Gastrocnemius medialis (tissue), 4 donors: ENCODE measurements around the gene DMRT2.

ENCODE experiments used
- POLR2A ChIP-seq, 2 donors: fragments of 450-650 bp; IDR thresholded peaks; one replicate each; pipeline ENCODE4 v1.6.1; 2017; ENCODE audit warnings: antibody characterized with exemption in 2 of 2, mild to moderate bottlenecking in 2 of 2, moderate library complexity in 2 of 2
- TF ChIP-seq, protein P1 (sequence below), 5 experiments: fragments of 450-650 bp in 3 of 5; fragments of 200-600 bp in 2 of 5; sonication (generic) in 2 of 5; IDR thresholded peaks in 4 of 5; conservative IDR thresholded peaks in 1 of 5; 1 replicate in 4 of 5; 2 replicates in 1 of 5; pipeline ENCODE4 v1.5.1; 2016 to 2019; ENCODE audit warnings: antibody characterized with exemption in 5 of 5, mild to moderate bottlenecking in 3 of 5, moderate library complexity in 3 of 5

DNA sequence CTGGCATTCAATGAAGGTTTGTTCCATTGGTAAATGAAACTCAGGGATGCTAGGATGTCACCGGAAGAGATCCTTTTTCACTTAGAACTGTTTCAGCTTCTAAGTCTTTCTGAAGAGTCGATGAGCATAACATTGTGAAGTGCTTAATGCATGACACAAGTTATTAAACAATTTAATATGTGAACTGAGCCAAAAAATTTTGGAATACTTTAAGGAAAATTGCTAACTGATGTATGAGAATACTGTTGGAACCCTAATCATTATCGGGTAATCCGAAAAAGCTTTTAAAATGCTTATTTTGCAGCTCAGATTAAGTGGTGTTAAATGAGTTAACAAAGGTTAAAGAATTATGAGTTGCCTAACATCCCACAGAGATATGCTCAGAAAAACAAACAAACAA, 34.9 kb downstream of the DMRT2 start:
- no peak for TF ChIP-seq POLR2A (IDR thresholded peaks at IDR 0.05)
- TF ChIP-seq, protein P1, sequence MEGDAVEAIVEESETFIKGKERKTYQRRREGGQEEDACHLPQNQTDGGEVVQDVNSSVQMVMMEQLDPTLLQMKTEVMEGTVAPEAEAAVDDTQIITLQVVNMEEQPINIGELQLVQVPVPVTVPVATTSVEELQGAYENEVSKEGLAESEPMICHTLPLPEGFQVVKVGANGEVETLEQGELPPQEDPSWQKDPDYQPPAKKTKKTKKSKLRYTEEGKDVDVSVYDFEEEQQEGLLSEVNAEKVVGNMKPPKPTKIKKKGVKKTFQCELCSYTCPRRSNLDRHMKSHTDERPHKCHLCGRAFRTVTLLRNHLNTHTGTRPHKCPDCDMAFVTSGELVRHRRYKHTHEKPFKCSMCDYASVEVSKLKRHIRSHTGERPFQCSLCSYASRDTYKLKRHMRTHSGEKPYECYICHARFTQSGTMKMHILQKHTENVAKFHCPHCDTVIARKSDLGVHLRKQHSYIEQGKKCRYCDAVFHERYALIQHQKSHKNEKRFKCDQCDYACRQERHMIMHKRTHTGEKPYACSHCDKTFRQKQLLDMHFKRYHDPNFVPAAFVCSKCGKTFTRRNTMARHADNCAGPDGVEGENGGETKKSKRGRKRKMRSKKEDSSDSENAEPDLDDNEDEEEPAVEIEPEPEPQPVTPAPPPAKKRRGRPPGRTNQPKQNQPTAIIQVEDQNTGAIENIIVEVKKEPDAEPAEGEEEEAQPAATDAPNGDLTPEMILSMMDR (IDR thresholded peaks at IDR 0.05 in 4 of 5, conservative IDR thresholded peaks at IDR 0.05 in 1 of 5), result no peak
